Mucosa of descending colon (tissue), 3 donors: ENCODE measurements around the gene DTNA. TPM values are rescaled to one million over a fixed set of nuclear protein-coding genes. Genes with fewer than 3 reads are reported as not detected.

Experiments used
- ATAC-seq: fragments of 200-7000 bp; cut with Tn5 transposase; one replicate; pipeline ENCODE4 v1.9.1; 2020; ENCODE audit warnings: mild to moderate bottlenecking, moderate library complexity
- DNase-seq, 3 donors: peaks; one replicate each; pipeline ENCODE4 v3.0.0-alpha.2; 2020
- H3K36me3 ChIP-seq: fragments of 200-600 bp; one replicate; pipeline ENCODE4 v1.8.0; 2021; ENCODE audit warnings: low read depth, mild to moderate bottlenecking
- H3K4me1 ChIP-seq: fragments of 200-600 bp; one replicate; pipeline ENCODE4 v1.8.0; 2021; ENCODE audit warnings: low read depth, mild to moderate bottlenecking
- H3K4me3 ChIP-seq: fragments of 200-600 bp; one replicate; pipeline ENCODE4 v1.8.0; 2021; ENCODE audit warnings: mild to moderate bottlenecking
- H3K9me3 ChIP-seq: fragments of 200-600 bp; one replicate; pipeline ENCODE4 v1.8.0; 2021; ENCODE audit warnings: mild to moderate bottlenecking
- intact Hi-C, 2 donors: fragments of 100-400 bp; cut with DNase I in 1 of 2; cut with micrococcal nuclease in 1 of 2; formaldehyde crosslinking; loops; one replicate each; pipeline versions ENCODE4 v1.11.0 to v1.11.1; 2022; cut with DNase I, micrococcal nuclease
- total RNA-seq, 3 donors: library from RNA; stranded (reverse); fragmentation: NEBNext Ultra II Directional in 2 of 3; extraction: Animal tissue kit (Norgen Biotek cat#: 25700) in 2 of 3; gene quantifications; one replicate each; pipeline versions ENCODE4 v1.2.1 to v1.2.4, GENCODE V29; 2021 to 2023
- TF ChIP-seq, protein P1 (sequence below): fragments of 200-600 bp; IDR thresholded peaks from one replicate; pipeline ENCODE4 v1.8.0; 2022; ENCODE audit warnings: antibody characterized with exemption, mild to moderate bottlenecking
- donor health status: DM: no; HTN: no; CAD: no; lungs with moderate emphysema.
- donor health status: DM: no; HTN: no; CAD: no.
- donor health status: DM: no; HTN: yes; CAD: no.

Gene DTNA
- total RNA-seq, 3 donors from 2014 or later: 2.8 to 23.5 (median 7.4) TPM

GRCh38 chr18:34796035-34796657 is 86.0 kb downstream of the DTNA start:
- intact Hi-C loops: no loop called here
- DNase-seq (no peak), ATAC-seq (no peak)
- H3K4me3 ChIP-seq: no peak overlapping the region
- TF ChIP-seq, protein P1, sequence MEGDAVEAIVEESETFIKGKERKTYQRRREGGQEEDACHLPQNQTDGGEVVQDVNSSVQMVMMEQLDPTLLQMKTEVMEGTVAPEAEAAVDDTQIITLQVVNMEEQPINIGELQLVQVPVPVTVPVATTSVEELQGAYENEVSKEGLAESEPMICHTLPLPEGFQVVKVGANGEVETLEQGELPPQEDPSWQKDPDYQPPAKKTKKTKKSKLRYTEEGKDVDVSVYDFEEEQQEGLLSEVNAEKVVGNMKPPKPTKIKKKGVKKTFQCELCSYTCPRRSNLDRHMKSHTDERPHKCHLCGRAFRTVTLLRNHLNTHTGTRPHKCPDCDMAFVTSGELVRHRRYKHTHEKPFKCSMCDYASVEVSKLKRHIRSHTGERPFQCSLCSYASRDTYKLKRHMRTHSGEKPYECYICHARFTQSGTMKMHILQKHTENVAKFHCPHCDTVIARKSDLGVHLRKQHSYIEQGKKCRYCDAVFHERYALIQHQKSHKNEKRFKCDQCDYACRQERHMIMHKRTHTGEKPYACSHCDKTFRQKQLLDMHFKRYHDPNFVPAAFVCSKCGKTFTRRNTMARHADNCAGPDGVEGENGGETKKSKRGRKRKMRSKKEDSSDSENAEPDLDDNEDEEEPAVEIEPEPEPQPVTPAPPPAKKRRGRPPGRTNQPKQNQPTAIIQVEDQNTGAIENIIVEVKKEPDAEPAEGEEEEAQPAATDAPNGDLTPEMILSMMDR: no peak
- no peaks in the 10 kb centered on the region for H3K36me3 ChIP-seq
- no peaks in the 10 kb centered on the region for H3K4me1 ChIP-seq
- H3K9me3 ChIP-seq: no peaks in the 10 kb centered on the region

DNA sequence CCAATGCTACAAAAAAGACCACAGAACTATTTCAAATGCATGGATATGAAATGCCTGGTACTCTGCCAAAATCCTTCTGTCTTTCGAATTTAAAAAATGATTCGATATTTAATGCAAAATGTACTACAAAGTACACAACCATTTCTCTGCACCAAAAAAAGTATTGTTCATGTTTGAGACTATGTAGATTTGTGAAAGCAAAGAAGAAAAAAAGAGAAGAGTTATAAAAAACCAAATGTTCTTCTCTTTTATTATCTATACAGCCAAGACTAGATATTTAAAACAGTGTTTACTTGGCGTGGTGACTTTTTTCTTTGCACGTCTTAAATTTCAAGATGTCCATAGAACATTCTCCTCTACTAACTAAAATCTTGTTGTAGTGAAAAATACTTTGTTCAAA is 89.2 kb downstream of the DTNA start:
- intact Hi-C loops: no loop called here
- ATAC-seq: no peak
- no peaks in the 10 kb centered on the region for H3K9me3 ChIP-seq
- H3K4me1 ChIP-seq: no peaks in the 10 kb centered on the region
- DNase-seq: no peak
- H3K4me3 ChIP-seq: no peak overlapping the region
- TF ChIP-seq, protein P1: no peak
- no peaks in the 10 kb centered on the region for H3K36me3 ChIP-seq

DNA sequence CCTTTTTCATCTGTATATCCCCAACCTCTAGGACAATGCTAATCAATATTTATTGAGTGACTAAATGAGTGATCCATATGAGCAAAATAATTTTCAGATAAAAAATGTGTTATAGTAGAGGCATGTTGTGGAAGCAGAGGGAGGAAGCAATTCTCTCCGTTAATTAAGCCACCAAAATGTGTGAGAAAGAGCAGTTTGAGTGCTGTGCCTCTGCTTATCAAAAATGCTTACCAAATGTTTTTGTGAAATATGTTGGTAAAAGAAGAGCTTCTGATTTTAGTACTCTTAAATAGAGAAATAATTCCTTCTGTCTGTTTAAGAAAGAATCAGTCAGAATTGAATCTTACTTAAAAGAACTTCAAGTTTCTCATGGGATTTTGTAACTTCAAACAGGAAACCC is 90.3 kb downstream of the DTNA start:
- ATAC-seq: no peak
- TF ChIP-seq, protein P1: no peak
- Histone ChIP-seq H3K4me1 (no peaks in the 10 kb centered on the region), H3K36me3 (no peaks in the 10 kb centered on the region), H3K9me3 (no peaks in the 10 kb centered on the region), H3K4me3 (no peak overlapping the region)
- intact Hi-C loops: no loop called here
- DNase-seq: no peak

GRCh38 chr18:34801774-34802173 is 91.7 kb downstream of the DTNA start:
- Histone ChIP-seq H3K9me3 (no peaks in the 10 kb centered on the region), H3K4me1 (no peaks in the 10 kb centered on the region), H3K36me3 (no peaks in the 10 kb centered on the region), H3K4me3 (no peak overlapping the region)
- DNase-seq (no peak), ATAC-seq (peak; percentile 24)
- TF ChIP-seq, protein P1: no peak
- intact Hi-C loops: no loop called here

GRCh38 chr18:34802959-34803358 is 92.9 kb downstream of the DTNA start:
- Histone ChIP-seq H3K36me3 (no peaks in the 10 kb centered on the region), H3K4me3 (no peak overlapping the region), H3K4me1 (no peaks in the 10 kb centered on the region), H3K9me3 (no peaks in the 10 kb centered on the region)
- TF ChIP-seq, protein P1: no peak
- intact Hi-C loops: no loop called here
- DNase-seq (no peak), ATAC-seq (no peak)

- DNase-seq (no peak), ATAC-seq (no peak)
- no peak overlapping the region for H3K4me3 ChIP-seq
- H3K36me3 ChIP-seq: no peaks in the 10 kb centered on the region
- intact Hi-C loops: no loop called here
- no peaks in the 10 kb centered on the region for H3K9me3 ChIP-seq
- TF ChIP-seq, protein P1: no peak
- H3K4me1 ChIP-seq: no peaks in the 10 kb centered on the region
These were observed 93.8 kb downstream of the DTNA start for GRCh38 chr18:34803877-34804400.
